ENCODE results near the gene HSBP1. TPM values are rescaled to one million over a fixed set of nuclear protein-coding genes. Genes with fewer than 3 reads are reported as not detected.

Gene HSBP1
- total RNA-seq, 1 donor from 2014 or later = 87.6 TPM

DNA sequence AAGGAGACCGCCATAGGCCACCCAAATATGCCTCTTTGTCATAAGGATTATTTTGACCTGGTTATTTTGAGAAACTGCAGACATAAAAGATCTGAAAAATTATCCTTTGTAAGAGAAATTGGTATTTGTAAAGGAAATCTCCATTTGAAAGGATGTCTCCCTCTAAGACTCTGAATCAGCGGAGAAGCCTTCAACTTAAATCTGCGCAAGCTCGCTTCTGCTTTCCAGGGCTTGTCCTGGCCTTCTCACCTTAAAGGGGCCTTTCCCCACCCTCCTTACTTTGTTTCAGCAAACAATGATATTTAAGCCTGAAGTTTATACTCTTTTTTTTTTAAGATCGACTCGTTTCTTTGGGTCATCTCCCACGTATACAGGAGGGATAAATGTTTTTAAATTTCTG lies 34.5 kb downstream of the HSBP1 start:
- H3K4me1 Mint-ChIP-seq = peaks cover 24% of the 10 kb centered on the region
- no peak overlapping the region for H3K27ac ChIP-seq
- H3K4me2 ChIP-seq = peak overlapping the region; percentile 4

DNA sequence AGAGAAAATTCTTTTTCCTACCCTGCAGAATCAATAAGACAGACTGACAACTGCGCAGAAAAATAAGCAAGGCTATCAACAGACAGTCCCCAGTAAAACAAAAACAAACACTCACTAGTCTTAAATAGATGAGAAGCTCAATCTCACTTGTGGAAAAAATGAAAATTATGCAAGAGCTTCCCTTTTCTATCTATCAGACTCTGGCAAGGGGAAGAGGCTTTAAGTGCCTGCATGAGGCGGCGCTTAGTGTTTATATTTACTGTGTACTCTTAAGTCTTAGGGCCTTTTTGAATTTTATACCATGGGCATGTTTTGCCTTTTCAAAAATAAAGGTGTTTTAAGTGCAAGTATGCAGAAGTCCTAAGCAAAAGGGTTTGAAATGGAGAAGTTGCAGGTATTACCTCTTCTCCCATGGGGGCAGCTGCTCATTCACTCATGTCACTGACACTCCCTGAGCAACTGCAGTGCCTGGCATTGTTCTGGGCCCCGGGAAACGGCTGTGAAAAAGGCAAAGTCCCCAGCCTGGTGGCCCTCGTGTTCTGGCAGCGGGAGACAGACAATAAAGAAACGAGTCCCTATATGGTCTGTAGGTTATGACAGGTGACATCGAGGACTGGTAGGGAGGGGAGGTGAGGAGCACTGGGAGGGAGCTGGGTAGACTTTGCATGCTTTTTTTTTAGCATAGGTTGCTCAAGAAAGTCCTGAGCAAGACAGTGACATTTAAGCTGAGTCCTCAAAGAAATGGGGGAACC lies 35.2 kb downstream of the HSBP1 start:
- Histone ChIP-seq H3K4me3 (no peak overlapping the region), H3K36me3 (no peaks in the 10 kb centered on the region), H3K4me2 (peak overlapping the region; percentile 4), H3K27ac (no peak overlapping the region), H4K20me1 (ENCODE audit: low read depth) (no peaks in the 10 kb centered on the region), H3K4me1 (peaks cover 25% of the 10 kb centered on the region), H3K27me3 (no peaks in the 10 kb centered on the region), H3K9ac (no peak overlapping the region), H3F3A (ENCODE audit: low read depth) (peaks cover 34% of the 10 kb centered on the region), H2AFZ (replicated peaks) (no peak overlapping the region), H3K9me3 (ENCODE audit: low read depth) (no peaks in the 10 kb centered on the region), H3K79me2 (ENCODE audit: low read depth) (no peaks in the 10 kb centered on the region)
- Mint-ChIP-seq H3K27ac (peak overlapping the region; percentile 72), H3K4me3 (peak overlapping the region; percentile 15), H3K27me3 (ENCODE audit: insufficient read depth, low read depth) (peaks cover 4% of the 10 kb centered on the region), H3K36me3 (no peaks in the 10 kb centered on the region), H3K9me3 (peaks cover 6% of the 10 kb centered on the region), H3K4me1 (peaks cover 24% of the 10 kb centered on the region)
- peak; percentile 24 for DNase-seq (ENCODE audit: low spot score)
- TF ChIP-seq, protein P1, sequence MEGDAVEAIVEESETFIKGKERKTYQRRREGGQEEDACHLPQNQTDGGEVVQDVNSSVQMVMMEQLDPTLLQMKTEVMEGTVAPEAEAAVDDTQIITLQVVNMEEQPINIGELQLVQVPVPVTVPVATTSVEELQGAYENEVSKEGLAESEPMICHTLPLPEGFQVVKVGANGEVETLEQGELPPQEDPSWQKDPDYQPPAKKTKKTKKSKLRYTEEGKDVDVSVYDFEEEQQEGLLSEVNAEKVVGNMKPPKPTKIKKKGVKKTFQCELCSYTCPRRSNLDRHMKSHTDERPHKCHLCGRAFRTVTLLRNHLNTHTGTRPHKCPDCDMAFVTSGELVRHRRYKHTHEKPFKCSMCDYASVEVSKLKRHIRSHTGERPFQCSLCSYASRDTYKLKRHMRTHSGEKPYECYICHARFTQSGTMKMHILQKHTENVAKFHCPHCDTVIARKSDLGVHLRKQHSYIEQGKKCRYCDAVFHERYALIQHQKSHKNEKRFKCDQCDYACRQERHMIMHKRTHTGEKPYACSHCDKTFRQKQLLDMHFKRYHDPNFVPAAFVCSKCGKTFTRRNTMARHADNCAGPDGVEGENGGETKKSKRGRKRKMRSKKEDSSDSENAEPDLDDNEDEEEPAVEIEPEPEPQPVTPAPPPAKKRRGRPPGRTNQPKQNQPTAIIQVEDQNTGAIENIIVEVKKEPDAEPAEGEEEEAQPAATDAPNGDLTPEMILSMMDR (IDR thresholded peaks at IDR 0.05) = no peak
- TF ChIP-seq EZH2phosphoT487 (IDR thresholded peaks at IDR 0.05) = no peak
- TF ChIP-seq EZH2 (IDR thresholded peaks at IDR 0.05) = no peak

More for the DNA sequence above, 34.5 kb downstream of the HSBP1 start:
- Mint-ChIP-seq H3K4me3 (no peak overlapping the region), H3K27ac (no peak overlapping the region), H3K27me3 (ENCODE audit: insufficient read depth, low read depth) (peaks cover 4% of the 10 kb centered on the region), H3K36me3 (no peaks in the 10 kb centered on the region), H3K9me3 (peaks cover 6% of the 10 kb centered on the region)
- no peak overlapping the region for H2AFZ ChIP-seq (replicated peaks)
- H3F3A ChIP-seq (ENCODE audit: low read depth) = peaks cover 34% of the 10 kb centered on the region
- no peak for DNase-seq (ENCODE audit: low spot score)
- H4K20me1 ChIP-seq (ENCODE audit: low read depth) = no peaks in the 10 kb centered on the region
- no peaks in the 10 kb centered on the region for H3K79me2 ChIP-seq (ENCODE audit: low read depth)
- no peak overlapping the region for H3K9ac ChIP-seq
- H3K4me3 ChIP-seq = no peak overlapping the region
- TF ChIP-seq, protein P1 (IDR thresholded peaks at IDR 0.05) = no peak
- TF ChIP-seq EZH2 (IDR thresholded peaks at IDR 0.05) (no peak), EZH2phosphoT487 (IDR thresholded peaks at IDR 0.05) (no peak)
- peaks cover 20% of the 10 kb centered on the region for H3K4me1 ChIP-seq
- H3K27me3 ChIP-seq = no peaks in the 10 kb centered on the region
- no peaks in the 10 kb centered on the region for H3K9me3 ChIP-seq (ENCODE audit: low read depth)
- no peaks in the 10 kb centered on the region for H3K36me3 ChIP-seq

DNA sequence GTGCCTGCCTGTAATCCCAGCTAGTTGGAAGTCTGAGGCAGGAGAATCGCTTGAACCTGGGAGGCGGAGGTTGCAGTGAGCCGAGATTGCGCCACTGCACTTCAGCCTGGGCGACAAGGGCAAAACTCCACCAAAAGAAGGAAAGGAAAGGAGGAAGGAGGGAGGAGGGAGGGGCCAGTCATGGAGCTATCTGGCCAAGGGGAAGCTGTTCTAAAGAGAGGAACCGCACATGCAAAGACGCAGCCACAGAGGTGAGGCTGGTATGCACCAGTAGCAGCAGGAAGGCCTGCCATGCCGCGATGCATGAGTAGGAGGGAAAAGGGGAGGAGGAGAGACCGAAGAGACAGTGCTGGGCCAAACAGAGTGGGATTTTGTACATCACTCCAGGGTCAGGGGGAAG lies 35.9 kb downstream of the HSBP1 start:
- peaks cover 4% of the 10 kb centered on the region for H3K27me3 Mint-ChIP-seq (ENCODE audit: insufficient read depth, low read depth)
- no peak overlapping the region for H3K27ac ChIP-seq
- no peak overlapping the region for H3K9ac ChIP-seq
- peaks cover 34% of the 10 kb centered on the region for H3F3A ChIP-seq (ENCODE audit: low read depth)
- no peaks in the 10 kb centered on the region for H3K79me2 ChIP-seq (ENCODE audit: low read depth)
- no peaks in the 10 kb centered on the region for H3K36me3 Mint-ChIP-seq
- peak; percentile 22 for DNase-seq (ENCODE audit: low spot score)
- TF ChIP-seq EZH2 (IDR thresholded peaks at IDR 0.05) = no peak
- no peak for TF ChIP-seq EZH2phosphoT487 (IDR thresholded peaks at IDR 0.05)
- TF ChIP-seq, protein P1 (IDR thresholded peaks at IDR 0.05) = no peak
- H3K4me2 ChIP-seq = no peak overlapping the region
- H3K9me3 ChIP-seq (ENCODE audit: low read depth) = no peaks in the 10 kb centered on the region
- H3K27ac Mint-ChIP-seq = peak overlapping the region; percentile 94
- H3K4me3 ChIP-seq = no peak overlapping the region
- peak overlapping the region; percentile 76 for H2AFZ ChIP-seq (replicated peaks)
- no peaks in the 10 kb centered on the region for H3K27me3 ChIP-seq
- H3K36me3 ChIP-seq = no peaks in the 10 kb centered on the region
- H3K9me3 Mint-ChIP-seq = peaks cover 6% of the 10 kb centered on the region
- H3K4me3 Mint-ChIP-seq = peak overlapping the region; percentile 15
- peaks cover 24% of the 10 kb centered on the region for H3K4me1 Mint-ChIP-seq
- peaks cover 30% of the 10 kb centered on the region for H3K4me1 ChIP-seq
- no peaks in the 10 kb centered on the region for H4K20me1 ChIP-seq (ENCODE audit: low read depth)

All from neural progenitor cell (in vitro differentiated cells).